Ramos (cell line): Measurements from ENCODE around the gene UBA7.
"Not testable (repeated sequence)": the region's sequence is repeated elsewhere in the genome, so short reads cannot be mapped to it uniquely, and the experiment has no call there.

Source experiments
- in situ Hi-C: fragments of 300-500 bp; cut with MboI; formaldehyde crosslinking; loops from one replicate; pipeline ENCODE4 v1.14.3; 2022; ENCODE audit warnings: low sequenced_read_pairs; ENCODE audit not compliant: unreplicated experiment

UBA7 gene

DNA sequence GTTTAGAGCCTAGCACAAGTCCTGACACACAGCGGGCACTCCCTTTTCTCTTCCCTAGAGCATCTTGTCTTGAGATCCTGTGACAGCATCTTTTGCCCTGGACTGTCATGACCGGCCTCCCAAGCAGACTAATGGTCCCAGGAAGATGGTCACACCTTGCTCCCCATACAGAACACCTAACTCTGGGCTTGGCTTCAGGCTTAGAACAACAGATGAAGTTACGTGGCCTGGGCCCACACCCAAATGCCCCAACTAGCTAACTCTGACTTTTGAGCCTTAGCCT, 26.6 kb downstream of the UBA7 start:
- in situ Hi-C loops, result no loop called here

DNA sequence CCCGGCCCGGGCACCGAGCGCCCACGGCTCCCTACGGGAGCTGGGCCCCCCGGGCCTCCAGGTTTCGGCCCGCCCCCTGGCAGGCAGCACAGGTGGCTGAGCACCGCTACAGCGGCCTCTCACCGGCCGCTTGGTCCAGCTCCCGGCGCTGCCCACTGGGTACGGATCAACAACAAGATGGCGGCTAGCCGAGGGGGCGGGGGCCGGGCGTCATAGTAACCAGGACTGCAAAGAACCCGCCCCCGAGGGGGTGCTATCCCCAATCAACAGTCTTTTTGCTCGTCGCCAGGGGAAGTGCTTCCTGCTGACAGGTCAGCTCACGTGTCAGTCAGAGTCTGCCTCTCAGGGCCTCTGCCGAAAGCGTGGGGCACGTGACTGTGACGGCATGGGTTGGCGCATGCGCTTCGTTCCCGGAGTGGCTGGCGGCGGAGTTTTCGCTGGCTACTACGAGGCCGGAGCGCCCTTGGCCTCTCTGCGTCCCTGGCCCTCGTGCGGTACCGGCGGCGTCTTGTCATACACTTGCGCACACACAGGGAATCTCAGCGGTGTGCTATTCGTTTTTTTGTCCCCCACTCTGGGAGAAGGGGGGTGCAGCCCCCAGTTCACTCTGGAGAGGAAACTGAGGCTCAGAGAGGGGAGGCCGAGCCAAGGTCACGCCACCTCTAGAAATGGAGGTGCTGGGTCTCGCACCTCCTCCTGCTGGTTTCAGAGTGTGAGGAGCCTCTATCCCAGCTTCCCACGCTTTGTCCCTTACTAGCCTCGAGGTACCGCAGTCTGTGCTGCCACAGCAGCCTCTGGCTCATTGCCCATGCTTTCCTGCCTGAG, 27.2 kb downstream of the UBA7 start, which contains the start of gene IP6K1:
TSS of gene IP6K1 (minus strand) at position 186 of the 825 bp plus-strand sequence. CDS start 38,502 bp downstream, outside the sequence.
- in situ Hi-C loops, result no loop called here

DNA sequence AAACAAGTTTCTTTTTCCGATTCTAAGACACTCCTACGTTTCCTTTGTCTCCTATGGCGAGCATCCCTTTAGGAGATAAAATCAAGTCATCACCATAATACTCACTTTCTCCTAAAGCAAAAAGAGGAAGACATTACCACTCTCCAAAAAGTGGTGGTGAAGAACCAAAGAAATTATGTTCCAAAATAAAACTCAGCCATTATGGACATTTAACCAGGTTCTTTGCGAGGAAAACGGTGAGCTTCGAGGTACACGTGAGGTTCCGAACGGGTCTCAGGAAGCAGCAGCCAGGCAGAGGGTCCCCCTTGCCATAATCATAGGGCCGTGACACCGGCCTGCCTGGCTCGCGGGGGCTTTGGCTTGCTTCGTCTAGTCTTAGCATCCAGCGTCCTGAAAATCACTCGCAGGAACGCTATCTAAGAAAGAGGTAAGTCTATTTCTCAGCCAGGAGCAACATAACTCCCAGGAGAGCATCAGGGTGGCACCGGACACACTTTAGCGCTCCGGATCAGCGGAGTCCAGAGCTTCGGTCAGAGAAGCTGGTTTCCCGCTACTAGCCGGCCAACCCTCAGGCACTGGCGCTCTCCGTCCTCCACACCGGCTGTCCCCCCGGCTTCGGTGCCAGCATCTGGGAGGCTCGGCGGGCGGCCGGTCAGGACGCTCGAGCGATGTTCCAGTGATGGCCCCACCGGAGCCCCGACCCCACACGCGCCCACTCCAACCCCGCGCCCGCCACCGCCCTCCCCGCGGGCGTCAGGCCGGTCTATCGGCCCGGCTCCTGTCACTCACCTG, 28.0 kb downstream of the UBA7 start:
- in situ Hi-C loops, result no loop called here

DNA sequence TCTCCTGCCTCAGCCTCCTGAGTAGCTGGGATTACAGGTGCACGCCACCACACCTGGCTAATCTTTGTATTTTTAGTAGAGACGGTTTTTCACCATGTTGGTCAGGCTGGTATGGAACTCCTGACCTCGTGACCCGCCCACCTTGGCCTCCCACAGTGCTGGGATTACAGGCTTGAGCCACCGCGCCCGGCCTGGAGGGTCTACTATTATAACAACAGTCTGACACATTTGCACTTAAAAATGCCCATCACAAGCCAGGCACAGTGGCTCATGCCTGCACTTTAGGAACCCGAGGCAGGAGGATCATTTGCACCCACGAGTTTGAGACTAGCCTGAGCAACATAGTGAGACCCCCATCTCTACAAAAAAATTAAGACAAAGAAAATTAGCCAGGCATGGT, 31.5 kb downstream of the UBA7 start:
- in situ Hi-C loops, result not testable (repeated sequence)

DNA sequence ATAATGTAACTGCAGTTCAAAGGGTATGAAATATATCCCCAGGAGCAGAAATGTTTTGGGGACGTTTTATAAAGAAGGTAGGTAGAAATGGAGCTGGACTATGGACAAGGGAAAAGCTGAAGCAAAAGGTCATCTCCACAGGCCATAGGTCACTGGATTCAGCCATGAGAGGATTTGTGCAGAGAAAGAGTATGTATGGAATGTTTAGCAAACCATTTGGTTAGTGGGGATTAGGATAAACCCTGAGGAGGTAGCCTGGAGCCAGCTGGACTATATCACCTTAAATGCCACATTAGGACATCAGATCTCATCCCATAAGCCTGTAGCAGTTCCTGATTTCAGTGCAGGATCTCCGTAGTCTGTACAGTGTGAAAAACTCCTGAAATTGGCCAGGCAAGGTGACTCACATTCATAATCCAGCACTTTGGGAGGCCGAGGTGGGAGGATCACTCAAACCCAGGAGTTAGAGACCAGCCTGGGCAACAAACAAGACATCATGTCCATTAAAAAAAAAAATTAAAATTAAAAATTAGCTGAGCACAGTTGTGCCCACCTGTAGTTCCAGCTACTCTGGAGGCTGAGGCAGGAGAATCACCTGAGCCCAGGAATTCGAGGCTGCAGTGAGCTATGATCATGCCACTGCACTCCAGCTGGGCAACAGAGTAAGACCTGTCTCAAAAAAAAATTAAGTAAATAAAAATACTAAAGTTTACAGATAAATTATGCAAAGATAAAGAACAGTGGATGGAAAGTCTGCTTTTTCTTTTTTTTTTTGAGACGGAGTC, 32.1 kb downstream of the UBA7 start:
- in situ Hi-C loops, result no loop called here

DNA sequence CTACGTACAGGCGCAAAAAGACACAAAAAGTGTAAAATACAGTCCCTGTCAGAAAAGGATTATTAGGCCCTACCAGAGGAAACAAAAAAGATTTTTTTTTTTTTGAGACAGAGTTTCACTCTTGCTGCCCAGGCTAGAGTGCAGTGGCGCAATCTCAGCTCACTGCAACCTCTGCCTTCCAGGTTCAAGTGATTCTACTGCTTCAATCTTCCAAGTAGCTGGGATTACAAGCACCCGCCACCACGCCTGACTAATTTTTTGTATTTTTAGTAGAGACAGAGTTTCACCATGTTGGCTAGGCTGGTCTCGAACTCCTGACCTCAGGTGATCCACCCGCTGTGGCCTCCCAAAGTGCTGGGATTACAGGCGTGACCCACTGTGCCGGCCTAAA, 32.8 kb downstream of the UBA7 start:
- in situ Hi-C loops, result not testable (repeated sequence)

DNA sequence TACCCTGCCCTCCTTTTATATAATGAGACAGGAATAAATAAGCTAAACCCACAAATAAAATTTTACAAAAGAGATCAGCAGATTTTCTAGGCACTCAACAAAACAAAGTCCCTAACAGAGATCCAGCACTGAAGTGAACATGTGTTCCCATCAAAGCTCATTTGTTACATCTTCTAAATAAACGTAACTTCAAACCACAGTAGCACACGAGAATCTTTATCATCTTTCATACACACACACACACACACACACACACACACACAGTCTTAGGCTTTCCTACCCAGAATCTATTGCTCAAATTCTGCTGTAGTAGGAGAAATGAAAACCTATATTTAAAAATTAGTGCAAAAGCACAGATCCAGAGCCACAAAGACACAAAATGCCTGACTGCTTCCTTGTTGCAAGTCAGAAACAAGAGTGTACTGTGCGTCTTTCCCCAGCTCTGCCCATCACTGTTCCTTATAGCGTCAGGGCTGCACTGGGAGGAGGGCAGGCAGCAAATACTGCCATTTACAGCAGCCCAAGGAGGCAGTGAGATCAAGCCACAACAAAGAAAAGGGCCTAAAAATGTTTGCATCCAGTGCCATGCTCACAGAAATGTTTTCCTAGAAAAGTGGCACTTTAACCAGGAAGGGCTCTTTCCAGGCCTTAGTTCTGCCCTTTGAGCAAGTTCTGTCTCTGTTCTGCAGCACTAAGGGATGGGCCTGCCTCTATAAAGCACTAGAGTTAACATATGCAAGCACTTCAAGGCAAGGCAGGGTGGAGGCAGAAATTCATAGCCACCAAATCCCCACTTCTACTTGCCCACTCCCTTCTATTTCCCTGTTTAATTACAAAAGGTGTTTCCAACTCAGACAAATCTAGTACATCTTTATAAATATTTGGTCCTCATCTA, 33.4 kb downstream of the UBA7 start:
- in situ Hi-C loops, result no loop called here

DNA sequence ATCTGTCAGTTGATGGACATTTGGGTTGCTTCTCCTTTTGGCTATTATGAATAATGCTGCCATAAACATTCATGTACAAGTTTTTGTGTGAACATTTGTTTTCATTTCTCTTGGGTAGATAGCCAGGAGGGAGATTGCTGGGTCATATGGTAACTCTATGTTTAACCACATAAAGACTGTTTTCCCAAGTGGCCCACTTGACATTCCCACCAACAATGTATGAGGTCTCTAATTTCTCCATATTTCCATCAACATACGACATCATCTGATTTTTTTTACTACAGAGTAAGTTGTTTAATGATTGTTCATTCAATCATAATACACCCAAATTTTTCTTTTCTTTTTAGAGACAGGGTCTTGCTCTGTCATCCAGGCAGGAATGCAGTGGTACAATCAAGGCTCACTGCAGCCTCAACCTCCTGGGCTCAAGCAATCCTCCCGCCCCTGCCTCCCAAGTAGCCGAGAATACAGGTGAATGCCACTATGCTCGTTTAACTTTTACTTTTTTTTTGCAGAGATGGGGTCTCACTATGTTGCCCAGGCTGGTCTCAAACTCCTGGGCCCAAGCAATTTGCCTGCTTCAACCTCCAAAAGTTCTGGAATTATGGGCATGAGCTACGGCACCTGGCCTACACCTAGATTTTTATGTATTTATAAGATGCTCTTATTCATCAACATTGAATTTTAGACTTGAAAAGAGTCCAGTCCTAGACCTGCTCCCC, 34.2 kb downstream of the UBA7 start:
- in situ Hi-C loops, result no loop called here

DNA sequence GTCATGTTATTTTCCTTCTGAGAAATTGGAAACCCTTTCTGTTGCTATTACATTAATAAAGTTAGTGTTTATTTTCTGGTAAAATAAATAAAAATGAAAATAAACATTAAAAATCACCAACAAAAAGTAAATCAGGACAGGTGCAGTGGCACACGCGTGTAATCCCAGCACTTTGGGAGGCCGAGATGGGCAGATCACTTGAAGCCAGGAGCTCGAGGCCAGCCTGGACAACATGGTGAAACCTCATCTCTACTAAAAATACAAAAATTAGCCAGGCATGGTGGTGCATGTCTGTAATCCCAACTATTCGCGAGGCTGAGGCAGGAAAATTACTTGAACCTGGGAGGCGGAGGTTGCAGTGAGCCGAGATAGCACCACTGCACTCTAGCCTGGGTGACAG, 37.7 kb downstream of the UBA7 start:
- in situ Hi-C loops, result not testable (repeated sequence)

DNA sequence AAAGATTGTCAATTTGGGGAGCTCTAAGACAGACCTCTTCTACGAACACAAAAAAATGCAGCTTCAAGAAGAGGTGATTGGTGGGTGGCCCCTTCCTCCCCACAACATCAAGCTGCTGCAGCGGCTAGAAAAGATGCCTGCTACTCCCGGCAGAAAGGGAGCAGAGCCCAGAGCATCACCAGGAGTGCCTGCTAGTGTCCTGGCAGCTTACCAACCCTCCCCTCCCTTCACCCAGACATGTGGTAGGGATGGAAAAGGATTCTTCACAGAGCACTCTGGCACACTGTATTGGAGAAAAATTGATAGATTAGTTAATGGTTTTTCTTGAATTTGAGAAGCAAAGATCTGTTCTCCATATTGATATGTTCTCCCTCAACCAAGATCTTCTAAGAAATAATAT, 38.2 kb downstream of the UBA7 start:
- in situ Hi-C loops, result no loop called here

DNA sequence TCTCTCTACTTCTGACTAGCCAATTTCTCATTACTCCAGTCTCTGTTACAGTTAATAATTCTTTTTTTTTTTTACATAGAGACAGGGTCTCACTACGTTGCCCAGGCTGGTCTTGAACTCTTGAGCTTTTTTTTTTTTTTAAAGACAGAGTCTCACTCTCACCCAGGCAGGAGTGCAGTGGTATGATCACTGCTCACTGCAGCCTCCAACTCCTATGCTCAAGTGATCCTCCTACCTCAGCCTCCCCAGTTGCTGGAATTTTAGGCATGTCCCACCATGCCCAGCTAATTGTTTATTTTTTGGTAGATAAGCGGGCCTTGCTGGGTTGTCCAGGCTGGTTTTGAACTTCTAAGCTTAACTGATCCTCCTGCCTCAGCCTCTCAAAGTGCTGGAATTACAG, 41.0 kb downstream of the UBA7 start:
- in situ Hi-C loops, result no loop called here

DNA sequence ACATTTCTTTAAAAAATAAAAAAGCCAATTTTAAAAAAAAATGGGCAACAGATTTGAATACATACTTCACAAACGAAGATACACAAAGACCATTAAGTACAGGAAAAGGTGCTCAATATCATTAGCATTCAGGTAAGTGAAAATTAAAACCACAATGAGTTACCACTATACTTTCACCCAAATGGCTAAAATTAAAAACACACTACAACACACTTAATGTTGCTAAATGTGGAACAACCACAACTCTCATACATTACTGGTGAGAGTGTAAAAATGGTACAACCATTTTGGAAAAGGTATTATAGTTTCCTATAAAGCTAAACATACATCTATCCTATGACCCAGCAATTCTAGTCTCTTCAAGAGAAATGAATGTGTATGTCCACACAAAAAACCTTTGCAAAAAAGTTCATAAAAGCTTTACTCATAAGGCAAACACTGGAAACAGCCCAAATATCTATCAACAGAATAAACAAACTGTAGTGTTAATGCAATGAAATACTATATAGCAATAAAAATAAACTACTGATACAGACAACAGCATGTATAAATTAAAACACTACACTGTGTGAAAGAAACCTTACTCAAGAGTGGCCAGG, 42.3 kb downstream of the UBA7 start:
- in situ Hi-C loops, result no loop called here

DNA sequence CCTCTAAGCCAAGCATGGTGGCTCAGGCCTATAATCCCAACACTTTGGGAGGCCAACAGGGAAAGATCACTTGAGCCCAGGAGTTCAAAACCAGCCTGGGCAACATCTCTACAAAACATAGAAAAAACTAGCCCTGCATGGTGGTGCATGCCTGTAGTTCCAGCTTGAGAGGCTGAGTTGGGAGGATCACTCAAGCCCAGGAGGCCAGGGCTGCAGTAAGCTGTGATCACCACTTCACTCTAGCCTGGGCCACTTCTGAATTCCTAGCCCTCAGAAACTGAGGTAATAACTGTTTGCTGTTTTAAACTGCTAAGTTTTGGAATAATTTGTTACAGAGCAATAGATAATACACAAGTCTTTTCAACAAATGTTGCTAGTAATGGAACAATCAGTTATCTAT, 43.8 kb downstream of the UBA7 start:
- in situ Hi-C loops, result no loop called here

DNA sequence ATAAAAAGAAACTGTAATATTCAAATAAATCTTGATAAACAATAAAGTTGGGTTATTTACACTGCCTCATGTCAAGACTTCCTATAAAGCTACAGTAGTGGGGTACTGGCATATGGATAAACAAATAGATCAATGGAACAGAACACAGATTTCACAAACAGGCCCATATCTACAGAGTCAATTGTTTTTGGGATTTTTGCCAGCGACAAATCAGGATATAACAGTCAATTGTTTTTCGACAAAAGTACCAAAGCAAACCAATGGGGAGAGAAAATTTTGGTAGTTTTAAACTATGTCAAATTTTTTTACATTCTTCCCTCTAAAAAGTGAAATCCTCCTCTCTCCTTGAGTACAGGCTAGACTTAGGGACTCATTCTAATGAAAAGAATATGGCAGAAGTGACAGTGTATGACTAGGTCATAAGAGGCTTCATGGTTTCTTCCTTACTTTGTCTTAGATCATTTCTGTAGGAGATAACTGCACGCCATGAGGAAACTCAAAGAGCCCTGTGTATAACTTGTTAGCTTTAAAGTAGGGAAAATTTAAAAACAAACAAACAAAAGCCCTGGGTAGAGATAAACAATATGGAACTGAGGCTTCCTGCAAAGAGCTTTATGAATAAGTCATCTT, 44.4 kb downstream of the UBA7 start:
- in situ Hi-C loops, result no loop called here

DNA sequence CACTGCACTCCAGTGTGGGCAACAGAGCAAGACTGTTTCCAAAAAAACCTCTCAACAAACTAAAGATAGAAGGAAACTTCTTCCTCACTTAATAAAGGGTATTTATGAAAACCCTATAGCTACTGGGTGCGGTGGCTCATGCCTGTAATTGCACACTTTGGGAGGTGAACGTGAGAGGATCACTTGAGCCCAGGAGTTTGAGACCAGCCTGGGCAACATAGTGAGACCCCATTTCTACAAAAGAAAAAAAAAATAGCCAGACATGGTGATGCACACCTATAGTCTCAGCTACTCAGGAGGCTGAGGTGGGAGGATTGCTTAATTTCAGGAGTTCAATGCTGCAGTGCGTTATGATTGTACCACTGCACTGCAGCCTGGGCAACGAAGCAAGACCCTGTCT, 49.8 kb downstream of the UBA7 start:
- in situ Hi-C loops, result no loop called here

DNA sequence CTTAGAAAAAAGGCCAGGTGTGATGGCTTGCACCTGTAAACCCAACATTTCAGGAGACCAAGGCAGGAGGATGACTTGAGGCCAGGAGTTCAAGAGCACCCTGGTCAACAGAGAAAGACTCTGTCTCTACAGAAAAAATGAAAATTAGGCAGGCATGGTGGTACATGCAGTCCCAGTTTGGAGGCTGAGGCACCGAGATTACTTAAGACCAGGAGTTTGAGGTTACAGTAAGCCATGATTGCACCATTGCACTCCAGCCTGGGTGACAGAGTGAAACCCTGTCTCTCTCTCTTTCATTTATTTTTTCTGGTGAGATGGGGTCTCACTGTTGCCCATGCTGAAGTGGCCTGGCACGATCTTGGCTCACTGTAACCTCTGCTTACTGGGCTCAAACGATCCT, 52.1 kb downstream of the UBA7 start:
- in situ Hi-C loops, result no loop called here

DNA sequence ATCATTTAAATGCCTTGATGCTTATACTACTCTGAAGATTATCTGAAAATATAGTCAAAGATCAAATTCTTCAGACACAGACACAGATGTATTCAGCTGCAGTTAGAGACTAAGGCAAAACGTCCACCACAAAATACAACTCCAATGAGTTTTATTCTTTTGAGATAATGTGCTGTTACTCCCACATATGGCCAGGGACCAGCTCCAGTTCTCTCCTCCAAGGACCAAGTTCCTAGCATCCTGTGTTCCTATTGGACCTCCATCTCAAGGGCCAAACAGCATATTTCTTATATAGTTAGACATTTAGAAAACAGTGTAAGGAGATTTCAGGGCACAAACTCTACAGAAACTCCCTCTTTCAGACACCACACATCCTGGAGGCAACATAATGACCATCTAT, 54.5 kb downstream of the UBA7 start:
- in situ Hi-C loops, result no loop called here

DNA sequence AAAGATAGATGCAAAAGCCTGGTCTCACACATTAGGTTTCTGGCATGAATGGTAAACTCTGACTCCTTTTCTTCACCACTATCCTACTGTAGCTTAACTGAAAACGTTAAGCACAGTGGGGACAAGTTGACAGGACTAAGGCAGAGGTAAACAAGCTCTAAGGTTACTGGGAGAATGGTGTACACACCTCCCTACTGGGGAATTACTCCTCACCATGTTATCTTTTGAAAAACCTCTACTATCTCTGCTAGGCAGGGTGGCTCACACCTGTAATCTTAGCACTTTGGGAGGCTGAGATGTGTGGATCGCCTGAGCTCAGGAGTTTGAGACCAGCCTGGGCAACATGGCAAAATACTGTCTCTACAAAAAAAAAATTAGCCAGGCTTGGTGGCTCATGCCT, 56.6 kb downstream of the UBA7 start:
- in situ Hi-C loops, result no loop called here

DNA sequence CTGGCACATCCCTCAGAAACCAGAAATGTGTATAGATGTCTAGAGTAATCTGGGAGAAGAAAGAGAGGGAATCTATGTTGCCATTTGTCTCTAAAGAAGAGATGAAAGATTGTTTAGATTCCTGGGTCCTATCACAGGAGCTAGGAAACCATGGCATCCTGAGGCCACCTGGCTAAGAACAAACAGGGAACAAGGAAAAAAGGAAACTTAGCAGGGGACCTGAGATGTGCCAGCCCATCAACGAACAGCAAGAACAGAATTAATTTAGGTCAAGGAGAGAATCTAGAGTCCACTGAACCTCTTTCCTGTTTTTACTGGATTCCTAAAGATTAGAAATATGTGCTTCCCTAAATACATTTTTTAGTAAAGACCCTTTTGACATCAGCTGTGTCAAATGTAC, 57.7 kb downstream of the UBA7 start:
- in situ Hi-C loops, result no loop called here
